Hypothalamus (tissue), 51 donors: Measurements from ENCODE around the gene C1orf210.

ENCODE experiments used
- DNase-seq, 51 donors: peaks; one replicate each; lab custom pipeline; 2025; lab: John Stamatoyannopoulos, UW

Gene C1orf210

GRCh38 chr1:43275826-43276620 is 9.4 kb downstream of the C1orf210 start:
- DNase-seq, result no peak

GRCh38 chr1:43274804-43275180 is 10.6 kb downstream of the C1orf210 start:
- no peak for DNase-seq

- no peak for DNase-seq
Observed at GRCh38 chr1:43274125-43274803, 11.1 kb downstream of the C1orf210 start.

- DNase-seq, result no peak
Observed at GRCh38 chr1:43273708-43274107, 11.7 kb downstream of the C1orf210 start.

- DNase-seq, result no peak
Observed at GRCh38 chr1:43272576-43273571, 12.5 kb downstream of the C1orf210 start.

GRCh38 chr1:43272161-43272560 is 13.2 kb downstream of the C1orf210 start:
- DNase-seq, result peak in 35 of 51 donors; percentile 9 to 84 (median 57)

- DNase-seq, result peak in 1 of 51 donors; percentile 42
Observed at GRCh38 chr1:43271186-43272118, 13.9 kb downstream of the C1orf210 start.

- no peak for DNase-seq
Observed at GRCh38 chr1:43270421-43271095, 14.8 kb downstream of the C1orf210 start.

GRCh38 chr1:43269627-43270375 is 15.6 kb downstream of the C1orf210 start, which contains the start of gene TMEM125:
Gene TMEM125 (plus strand): TSS chr1:43269983. CDS start chr1:43272723, 2,740 bp downstream.
- no peak for DNase-seq

GRCh38 chr1:43267818-43268425 is 17.5 kb downstream of the C1orf210 start:
- no peak for DNase-seq

GRCh38 chr1:43267291-43267805 is 18.0 kb downstream of the C1orf210 start:
- DNase-seq, result no peak

- DNase-seq, result no peak
Observed at GRCh38 chr1:43266881-43267280, 18.5 kb downstream of the C1orf210 start.

- no peak for DNase-seq
Observed at GRCh38 chr1:43265431-43265830, 19.9 kb downstream of the C1orf210 start.

- no peak for DNase-seq
Observed at GRCh38 chr1:43258370-43258769, 27.0 kb downstream of the C1orf210 start.

GRCh38 chr1:43256675-43257570 is 28.5 kb downstream of the C1orf210 start:
- DNase-seq, result no peak

GRCh38 chr1:43255438-43256210 is 29.8 kb downstream of the C1orf210 start:
- no peak for DNase-seq
